Measurements from ENCODE around the gene OPA3.

GRCh38 chr19:45608948-45609347 lies 24.3 kb upstream of the OPA3 start:
- TF ChIP-seq EP300 (IDR thresholded peaks at IDR 0.05) (no peak), CTCF (IDR thresholded peaks at IDR 0.05) (no peak), POLR2AphosphoS5 (IDR thresholded peaks at IDR 0.05) (no peak), POLR2A (IDR thresholded peaks at IDR 0.05) (no peak)

All from stomach (tissue), 4 donors.